Tibial nerve (tissue), 4 donors: Measurements from ENCODE around the gene MRTFB. TPM values are rescaled to one million over a fixed set of nuclear protein-coding genes. Genes with fewer than 3 reads are reported as not detected.

Source experiments
- DNase-seq, 2 donors: peaks; one replicate each; pipeline ENCODE4 v3.0.0-alpha.2; 2019; ENCODE audit warnings: low spot score in 2 of 2
- H3K27ac ChIP-seq, 4 donors: fragments of 200-600 bp; sonication (generic) in 3 of 4; one replicate each; pipeline ENCODE4 v1.5.1; 2017 to 2019; ENCODE audit warnings: mild to moderate bottlenecking in 1 of 4
- H3K27me3 ChIP-seq, 2 donors: fragments of 200-600 bp; sonication (generic) in 1 of 2; one replicate each; pipeline versions ENCODE4 v1.5.1 to v1.6.0; 2017 to 2019
- H3K36me3 ChIP-seq, 3 donors: fragments of 200-600 bp; sonication (generic); one replicate each; pipeline ENCODE4 v1.5.1; 2018 to 2019
- H3K4me1 ChIP-seq, 4 donors: fragments of 200-600 bp; sonication (generic) in 3 of 4; one replicate each; pipeline ENCODE4 v1.5.1; 2017 to 2019
- H3K4me3 ChIP-seq, 4 donors: fragments of 200-600 bp; sonication (generic) in 3 of 4; one replicate each; pipeline ENCODE4 v1.5.1; 2017 to 2019; ENCODE audit warnings: mild to moderate bottlenecking in 1 of 4, moderate library complexity in 1 of 4
- H3K9me3 ChIP-seq, 4 donors: fragments of 200-600 bp; sonication (generic) in 3 of 4; one replicate each; pipeline ENCODE4 v1.5.1; 2017 to 2019
- EP300 ChIP-seq, 2 donors: sonication (generic); formaldehyde crosslinking; IDR thresholded peaks; one replicate each; pipeline ENCODE4 v1.6.1; 2017; ENCODE audit warnings: antibody characterized with exemption in 2 of 2, mild to moderate bottlenecking in 1 of 2
- POLR2A ChIP-seq, 2 donors: fragments of 450-650 bp; IDR thresholded peaks; one replicate each; pipeline ENCODE4 v1.6.1; 2017; ENCODE audit warnings: antibody characterized with exemption in 2 of 2, mild to moderate bottlenecking in 2 of 2, moderate library complexity in 2 of 2
- WGBS, 2 donors: methylation state at CpG; one replicate each; pipeline ENCODE4 v1.1.5; 2018; 5-methylcytosine and 5-hydroxymethylcytosine counted together
- total RNA-seq, 4 donors: library from RNA; depleted of rRNA; stranded (reverse); fragments of >200 nt; gene quantifications; one replicate each; pipeline ENCODE4 v1.1.0, GENCODE V29; 2016
- TF ChIP-seq, protein P1 (sequence below), 5 experiments: fragments of 200-600 bp in 3 of 5; fragments of 450-650 bp in 2 of 5; sonication (generic) in 3 of 5; IDR thresholded peaks; one replicate each; pipeline ENCODE4 v1.5.1; 2016 to 2019; ENCODE audit warnings: antibody characterized with exemption in 5 of 5, mild to moderate bottlenecking in 3 of 5, moderate library complexity in 2 of 5

MRTFB gene
- total RNA-seq, 4 donors from 2014 or later: 35.6 to 76.9 (median 61.8) TPM

DNA sequence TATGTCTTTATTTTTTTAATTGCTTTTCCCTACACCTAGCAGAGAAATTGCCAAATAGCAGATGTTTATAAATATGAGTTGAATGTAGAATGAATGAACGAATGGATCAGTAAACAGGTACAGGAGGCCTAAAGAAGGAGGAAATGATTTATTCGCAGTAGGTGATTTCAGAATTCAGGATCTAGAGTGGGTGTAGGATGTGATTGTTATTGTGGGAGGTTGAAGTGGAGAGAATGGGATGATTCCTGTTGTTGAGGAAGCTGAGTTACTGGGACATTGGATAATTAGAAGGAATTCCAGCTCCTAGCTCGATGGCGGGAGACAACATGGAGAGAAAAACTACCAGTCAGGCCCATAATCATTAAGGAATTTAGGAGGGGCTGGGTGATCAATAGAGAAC lies 42.2 kb downstream of the MRTFB start:
- H3K36me3 ChIP-seq: no peaks in the 10 kb centered on the region
- no peak overlapping the region for H3K4me3 ChIP-seq
- no peak for DNase-seq
- peaks cover 0 to 45% (median 0%) of the 10 kb centered on the region in 4 donors for H3K4me1 ChIP-seq
- TF ChIP-seq, protein P1, sequence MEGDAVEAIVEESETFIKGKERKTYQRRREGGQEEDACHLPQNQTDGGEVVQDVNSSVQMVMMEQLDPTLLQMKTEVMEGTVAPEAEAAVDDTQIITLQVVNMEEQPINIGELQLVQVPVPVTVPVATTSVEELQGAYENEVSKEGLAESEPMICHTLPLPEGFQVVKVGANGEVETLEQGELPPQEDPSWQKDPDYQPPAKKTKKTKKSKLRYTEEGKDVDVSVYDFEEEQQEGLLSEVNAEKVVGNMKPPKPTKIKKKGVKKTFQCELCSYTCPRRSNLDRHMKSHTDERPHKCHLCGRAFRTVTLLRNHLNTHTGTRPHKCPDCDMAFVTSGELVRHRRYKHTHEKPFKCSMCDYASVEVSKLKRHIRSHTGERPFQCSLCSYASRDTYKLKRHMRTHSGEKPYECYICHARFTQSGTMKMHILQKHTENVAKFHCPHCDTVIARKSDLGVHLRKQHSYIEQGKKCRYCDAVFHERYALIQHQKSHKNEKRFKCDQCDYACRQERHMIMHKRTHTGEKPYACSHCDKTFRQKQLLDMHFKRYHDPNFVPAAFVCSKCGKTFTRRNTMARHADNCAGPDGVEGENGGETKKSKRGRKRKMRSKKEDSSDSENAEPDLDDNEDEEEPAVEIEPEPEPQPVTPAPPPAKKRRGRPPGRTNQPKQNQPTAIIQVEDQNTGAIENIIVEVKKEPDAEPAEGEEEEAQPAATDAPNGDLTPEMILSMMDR (IDR thresholded peaks at IDR 0.05): no peak
- TF ChIP-seq EP300 (IDR thresholded peaks at IDR 0.05) (no peak), POLR2A (IDR thresholded peaks at IDR 0.05) (no peak)
- 83 to 90% methylated on average over 4 of the region's 4 CpGs for WGBS, 2 donors
- H3K27me3 ChIP-seq: no peaks in the 10 kb centered on the region
- H3K27ac ChIP-seq: peak overlapping the region in 1 of 4 donors; percentile 26
- no peaks in the 10 kb centered on the region for H3K9me3 ChIP-seq

DNA sequence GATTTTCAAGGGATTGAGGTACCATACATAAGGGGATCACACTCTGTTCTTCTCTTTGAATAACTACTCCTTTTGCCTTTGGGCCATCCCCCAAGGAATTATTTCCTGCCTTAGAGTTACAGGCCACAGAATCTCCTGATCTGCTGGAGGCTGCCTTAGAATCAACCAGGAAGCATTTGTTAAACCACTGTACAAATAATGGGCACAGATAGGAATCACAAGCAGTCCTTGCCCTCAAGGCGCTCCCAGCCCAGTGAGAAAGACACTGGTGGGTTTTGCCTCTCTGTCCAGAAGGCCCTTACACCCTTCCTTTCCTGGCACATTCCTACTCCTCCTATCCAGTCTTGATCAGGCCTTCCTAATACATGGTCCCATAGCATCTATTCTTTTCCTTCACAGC lies 45.9 kb downstream of the MRTFB start:
- no peak overlapping the region for H3K27ac ChIP-seq
- TF ChIP-seq, protein P1 (IDR thresholded peaks at IDR 0.05): no peak
- TF ChIP-seq POLR2A (IDR thresholded peaks at IDR 0.05): no peak
- H3K27me3 ChIP-seq: no peaks in the 10 kb centered on the region
- no peak for DNase-seq
- no peak overlapping the region for H3K4me3 ChIP-seq
- H3K36me3 ChIP-seq: no peaks in the 10 kb centered on the region
- H3K9me3 ChIP-seq: peaks cover 0 to 4% (median 0%) of the 10 kb centered on the region in 4 donors
- WGBS, 2 donors: 88 to 100% methylated on average over 1 of the region's 1 CpG
- peaks cover 0 to 26% (median 0%) of the 10 kb centered on the region in 4 donors for H3K4me1 ChIP-seq

DNA sequence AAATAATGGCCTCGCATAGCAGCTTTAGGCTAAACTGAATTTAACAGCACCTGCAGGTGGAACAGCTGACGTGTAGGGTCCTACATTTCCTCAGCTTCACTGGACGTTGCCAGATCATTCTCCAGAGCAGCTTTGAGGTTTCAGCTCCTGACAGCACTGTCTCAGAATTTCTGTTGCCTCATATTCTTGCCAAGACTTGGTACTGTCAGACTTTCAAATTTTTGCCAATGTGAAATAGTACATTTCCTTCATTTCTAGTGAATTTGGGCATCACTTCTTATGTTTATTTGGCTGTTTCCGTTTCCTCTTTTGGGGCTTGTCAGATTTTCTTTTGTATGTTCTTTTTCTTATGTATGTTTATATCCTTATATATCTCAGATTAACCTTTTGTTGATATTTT lies 48.7 kb downstream of the MRTFB start:
- TF ChIP-seq, protein P1 (IDR thresholded peaks at IDR 0.05): no peak
- TF ChIP-seq EP300 (IDR thresholded peaks at IDR 0.05): no peak
- no peak for TF ChIP-seq POLR2A (IDR thresholded peaks at IDR 0.05)
- Histone ChIP-seq H3K27ac (no peak overlapping the region), H3K9me3 (peaks cover 0 to 4% (median 0%) of the 10 kb centered on the region in 4 donors), H3K4me1 (peaks cover 0 to 3% (median 0%) of the 10 kb centered on the region in 4 donors), H3K36me3 (no peaks in the 10 kb centered on the region), H3K27me3 (no peaks in the 10 kb centered on the region), H3K4me3 (no peak overlapping the region)
- DNase-seq: no peak
- WGBS, 2 donors: 89 to 93% methylated on average over 4 of the region's 4 CpGs

DNA sequence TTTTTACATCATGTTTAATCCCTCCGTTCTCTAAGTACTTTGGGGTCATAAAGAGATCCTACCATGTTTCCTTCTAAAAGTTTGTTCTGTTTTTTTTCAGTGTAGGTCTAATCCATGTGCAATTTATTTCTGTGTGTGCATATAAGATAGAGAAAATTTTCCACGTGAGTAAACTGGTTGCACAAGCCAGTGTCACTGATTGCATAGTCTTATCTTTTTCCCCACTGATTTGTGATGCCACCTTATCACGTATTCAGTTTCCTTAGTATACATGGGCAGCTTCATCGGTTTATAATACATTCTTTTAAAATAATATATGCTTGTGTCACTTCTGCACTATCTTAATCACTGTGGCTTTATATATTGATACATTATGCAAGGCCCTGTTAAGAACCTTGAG lies 49.2 kb downstream of the MRTFB start:
- 85 to 95% methylated on average over 4 of the region's 4 CpGs for WGBS, 2 donors
- Histone ChIP-seq H3K27me3 (no peaks in the 10 kb centered on the region), H3K36me3 (no peaks in the 10 kb centered on the region), H3K27ac (no peak overlapping the region), H3K9me3 (peaks cover 0 to 4% (median 0%) of the 10 kb centered on the region in 4 donors), H3K4me3 (no peak overlapping the region), H3K4me1 (peaks cover 0 to 6% (median 0%) of the 10 kb centered on the region in 4 donors)
- no peak for DNase-seq
- TF ChIP-seq, protein P1 (IDR thresholded peaks at IDR 0.05): no peak
- no peak for TF ChIP-seq POLR2A (IDR thresholded peaks at IDR 0.05)
- TF ChIP-seq EP300 (IDR thresholded peaks at IDR 0.05): no peak

DNA sequence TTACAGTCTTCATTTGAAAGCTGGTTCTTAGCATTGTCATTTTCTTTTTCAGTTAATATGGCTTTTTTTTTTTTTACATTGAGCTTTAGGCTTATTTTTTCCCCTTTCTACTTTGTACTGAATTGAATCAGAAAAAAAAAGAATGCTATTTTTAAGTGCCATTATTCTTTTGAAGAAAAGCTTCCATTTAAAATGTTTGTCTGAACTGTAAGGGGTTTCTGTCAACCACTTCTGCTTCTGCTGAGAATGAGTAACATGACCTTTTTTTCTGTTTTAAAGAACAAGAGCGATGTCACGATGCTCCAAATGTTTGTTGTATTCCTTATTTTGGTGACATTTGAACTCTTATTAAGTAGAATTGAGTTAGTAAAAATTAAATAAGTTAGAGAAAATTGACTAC lies 50.0 kb downstream of the MRTFB start:
- H3K9me3 ChIP-seq: peaks cover 0 to 4% (median 0%) of the 10 kb centered on the region in 4 donors
- no peak overlapping the region for H3K4me3 ChIP-seq
- no peaks in the 10 kb centered on the region for H3K27me3 ChIP-seq
- no peak for DNase-seq
- WGBS, 2 donors: 33 to 34% methylated on average over 2 of the region's 2 CpGs
- H3K4me1 ChIP-seq: peaks cover 0 to 6% (median 0%) of the 10 kb centered on the region in 4 donors
- H3K27ac ChIP-seq: no peak overlapping the region
- TF ChIP-seq, protein P1 (IDR thresholded peaks at IDR 0.05): no peak
- no peak for TF ChIP-seq POLR2A (IDR thresholded peaks at IDR 0.05)
- no peak for TF ChIP-seq EP300 (IDR thresholded peaks at IDR 0.05)
- no peaks in the 10 kb centered on the region for H3K36me3 ChIP-seq
